ENCODE measurements around the gene PAX5. TPM values are rescaled to one million over a fixed set of nuclear protein-coding genes. Genes with fewer than 3 reads are reported as not detected.

Gene PAX5
- total RNA-seq, 2 experiments from 2014 or later, result 62.5 to 141 TPM

DNA sequence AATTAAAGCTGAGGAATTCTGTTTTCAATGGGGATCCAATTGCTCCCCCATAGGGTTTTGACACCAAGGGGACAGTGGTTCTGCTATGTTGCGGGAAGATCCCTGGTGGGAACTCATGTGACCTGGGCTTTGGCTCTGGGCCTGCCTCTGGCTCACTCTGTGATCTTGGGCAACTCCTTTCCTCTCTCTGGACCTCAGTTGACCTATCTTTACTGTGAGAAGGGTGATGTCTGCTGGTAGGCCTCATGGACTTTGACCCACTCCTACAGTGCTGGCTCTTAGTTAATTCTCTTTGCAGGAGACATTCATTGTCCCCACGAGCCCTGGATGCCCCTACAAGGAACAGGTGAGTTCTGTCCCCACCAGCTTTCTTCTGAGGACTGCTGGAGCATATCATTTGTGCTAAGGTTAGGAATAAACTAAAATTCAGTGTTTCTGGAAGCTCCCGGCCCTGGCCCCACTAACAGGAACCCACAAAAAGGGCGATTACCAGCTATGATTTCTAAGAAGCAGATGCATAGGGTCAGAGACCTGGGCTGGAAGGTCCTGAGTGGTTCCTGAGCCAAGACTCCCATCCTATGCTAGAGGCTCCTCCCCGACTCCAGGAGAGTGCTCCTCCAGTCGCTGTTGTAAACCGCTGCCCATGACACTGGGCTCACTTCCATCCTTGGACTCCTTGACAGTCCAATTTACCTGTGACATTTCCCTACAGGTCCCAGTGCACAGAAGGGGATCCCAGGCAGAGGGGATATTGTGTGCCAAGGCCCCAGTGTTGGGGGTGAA lies 218.3 kb downstream of the PAX5 start:
- intact Hi-C loops (cut with micrococcal nuclease; ENCODE audit: unreplicated experiment), result no loop called here
- Histone ChIP-seq H3K4me3 (ENCODE audit: low read depth, low read length, poor library complexity, severe bottlenecking) (no peak overlapping the region), H3K4me2 (ENCODE audit: low read length) (no peak overlapping the region), H2AFZ (ENCODE audit: low read length) (no peak overlapping the region), H3K9me2 (ENCODE audit: insufficient read depth, low read length) (no peaks in the 10 kb centered on the region), H3K27ac (ENCODE audit: low read depth, low read length, poor library complexity, severe bottlenecking) (no peak overlapping the region), H3K9me3 (ENCODE audit: low read length) (no peaks in the 10 kb centered on the region), H3K4me1 (ENCODE audit: insufficient read depth, low read length, poor library complexity, severe bottlenecking) (no peaks in the 10 kb centered on the region), H3K36me3 (ENCODE audit: insufficient read depth, low read length) (no peaks in the 10 kb centered on the region), H4K20me1 (ENCODE audit: insufficient read depth, low read length) (no peaks in the 10 kb centered on the region), H3K79me2 (ENCODE audit: insufficient read depth, low read depth, low read length) (no peaks in the 10 kb centered on the region)
- CTCF ChIA-PET (ENCODE audit: unreplicated experiment), result no interaction called here
- TF ChIP-seq CTCF (conservative IDR thresholded peaks at IDR 0.05; ENCODE audit: low read length), result no peak
- TF ChIP-seq EZH2phosphoT487 (IDR thresholded peaks at IDR 0.05; ENCODE audit: borderline replicate concordance, low read depth, low read length), result no peak
- POLR2A ChIA-PET, result interaction anchor here (0.6 kb wide), 1 partner anchor 754 kb away, joined by 4 read pairs; no protein-coding TSS in a partner anchor
- no TSS peak for BruUV-seq (replicated peaks)
- DNase-seq (ENCODE audit: low spot score), result no peak

GRCh38 chr9:36815023-36815422 lies 219.0 kb downstream of the PAX5 start:
- ChIA-PET CTCF (ENCODE audit: unreplicated experiment) (no interaction called here), POLR2A (no interaction called here)
- intact Hi-C loops (cut with micrococcal nuclease; ENCODE audit: unreplicated experiment), result no loop called here
- DNase-seq (ENCODE audit: low spot score), result no peak
- no peaks in the 10 kb centered on the region for H3K9me3 ChIP-seq (ENCODE audit: low read length)
- no peak for TF ChIP-seq EZH2phosphoT487 (IDR thresholded peaks at IDR 0.05; ENCODE audit: borderline replicate concordance, low read depth, low read length)
- TF ChIP-seq CTCF (conservative IDR thresholded peaks at IDR 0.05; ENCODE audit: low read length), result no peak
- H3K4me1 ChIP-seq (ENCODE audit: insufficient read depth, low read length, poor library complexity, severe bottlenecking), result no peaks in the 10 kb centered on the region
- H3K9me2 ChIP-seq (ENCODE audit: insufficient read depth, low read length), result no peaks in the 10 kb centered on the region
- H3K27ac ChIP-seq (ENCODE audit: low read depth, low read length, poor library complexity, severe bottlenecking), result no peak overlapping the region
- no peak overlapping the region for H3K4me3 ChIP-seq (ENCODE audit: low read depth, low read length, poor library complexity, severe bottlenecking)
- H3K36me3 ChIP-seq (ENCODE audit: insufficient read depth, low read length), result no peaks in the 10 kb centered on the region
- BruUV-seq (replicated peaks), result no TSS peak
- H2AFZ ChIP-seq (ENCODE audit: low read length), result no peak overlapping the region
- H4K20me1 ChIP-seq (ENCODE audit: insufficient read depth, low read length), result no peaks in the 10 kb centered on the region
- H3K79me2 ChIP-seq (ENCODE audit: insufficient read depth, low read depth, low read length), result no peaks in the 10 kb centered on the region
- H3K4me2 ChIP-seq (ENCODE audit: low read length), result no peak overlapping the region

DNA sequence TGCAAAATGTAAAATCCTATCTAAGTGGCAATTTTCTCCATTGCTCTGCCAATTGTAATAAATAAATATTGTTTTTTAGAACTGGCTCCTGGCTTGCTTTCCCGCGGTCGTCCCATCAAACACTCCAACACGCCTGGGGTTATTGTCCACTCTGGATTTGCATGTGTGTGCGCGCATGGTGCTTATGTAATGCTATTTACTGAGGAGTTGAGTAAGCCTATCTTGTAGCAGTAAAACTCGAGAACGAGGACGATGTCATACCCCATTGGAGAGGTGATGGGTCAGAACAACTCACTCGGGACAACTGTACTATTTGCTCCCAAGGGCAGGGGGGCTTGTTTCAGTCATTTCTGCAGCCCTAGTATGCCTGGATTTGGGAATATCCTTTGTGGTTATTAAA lies 220.9 kb downstream of the PAX5 start:
- CTCF ChIA-PET (ENCODE audit: unreplicated experiment), result no interaction called here
- POLR2A ChIA-PET, result interaction anchor here (1.2 kb wide), 1 partner anchor 15 kb away, joined by 3 read pairs; no protein-coding TSS in a partner anchor
- TF ChIP-seq CTCF (conservative IDR thresholded peaks at IDR 0.05; ENCODE audit: low read length) (no peak), EZH2phosphoT487 (IDR thresholded peaks at IDR 0.05; ENCODE audit: borderline replicate concordance, low read depth, low read length) (no peak)

More for the DNA sequence above, 220.9 kb downstream of the PAX5 start:
- BruUV-seq (replicated peaks), result no TSS peak
- intact Hi-C loops (cut with micrococcal nuclease; ENCODE audit: unreplicated experiment), result no loop called here
- Histone ChIP-seq H3K9me2 (ENCODE audit: insufficient read depth, low read length) (no peaks in the 10 kb centered on the region), H3K4me1 (ENCODE audit: insufficient read depth, low read length, poor library complexity, severe bottlenecking) (no peaks in the 10 kb centered on the region), H3K4me2 (ENCODE audit: low read length) (no peak overlapping the region), H3K36me3 (ENCODE audit: insufficient read depth, low read length) (no peaks in the 10 kb centered on the region), H3K4me3 (ENCODE audit: low read depth, low read length, poor library complexity, severe bottlenecking) (no peak overlapping the region), H3K9me3 (ENCODE audit: low read length) (no peaks in the 10 kb centered on the region), H4K20me1 (ENCODE audit: insufficient read depth, low read length) (no peaks in the 10 kb centered on the region), H3K27ac (ENCODE audit: low read depth, low read length, poor library complexity, severe bottlenecking) (no peak overlapping the region), H3K79me2 (ENCODE audit: insufficient read depth, low read depth, low read length) (no peaks in the 10 kb centered on the region), H2AFZ (ENCODE audit: low read length) (no peak overlapping the region)
- DNase-seq (ENCODE audit: low spot score), result no peak
